Mucosa of rectum (tissue), 2 donors: ENCODE data around the gene PNLIP.

Source experiments
- H3K27ac ChIP-seq, 2 donors: one replicate each; pipeline ENCODE4 v1.7.0; 2013; ENCODE audit warnings: inconsistent platforms in 2 of 2, low read depth in 2 of 2, low read length in 2 of 2
- H3K27me3 ChIP-seq, 2 donors: one replicate each; pipeline ENCODE4 v1.7.0; 2013; ENCODE audit warnings: low read length in 2 of 2; ENCODE audit not compliant: control insufficient read depth in 2 of 2, insufficient read depth in 2 of 2
- H3K36me3 ChIP-seq, 2 donors: one replicate each; pipeline ENCODE4 v1.7.0; 2013; ENCODE audit warnings: low read length in 2 of 2; ENCODE audit not compliant: control insufficient read depth in 2 of 2, insufficient read depth in 2 of 2
- H3K4me1 ChIP-seq, 2 donors: one replicate each; pipeline ENCODE4 v1.7.0; 2013; ENCODE audit warnings: low read length in 2 of 2, mild to moderate bottlenecking in 1 of 2; ENCODE audit not compliant: control insufficient read depth in 2 of 2, insufficient read depth in 2 of 2
- H3K4me3 ChIP-seq, 2 donors: one replicate each; pipeline ENCODE4 v1.7.0; 2013; ENCODE audit warnings: low read length in 2 of 2
- H3K9ac ChIP-seq, 2 donors: one replicate each; pipeline ENCODE4 v1.7.0; 2013; ENCODE audit warnings: low read length in 2 of 2, low read depth in 1 of 2, mild to moderate bottlenecking in 1 of 2
- H3K9me3 ChIP-seq, 2 donors: one replicate each; pipeline ENCODE4 v1.7.0; 2013; ENCODE audit warnings: low read length in 2 of 2; ENCODE audit not compliant: control insufficient read depth in 2 of 2
- donor health status: healthy.
- donor health status: Normal muscosa, but diverticular disease.

PNLIP gene

DNA sequence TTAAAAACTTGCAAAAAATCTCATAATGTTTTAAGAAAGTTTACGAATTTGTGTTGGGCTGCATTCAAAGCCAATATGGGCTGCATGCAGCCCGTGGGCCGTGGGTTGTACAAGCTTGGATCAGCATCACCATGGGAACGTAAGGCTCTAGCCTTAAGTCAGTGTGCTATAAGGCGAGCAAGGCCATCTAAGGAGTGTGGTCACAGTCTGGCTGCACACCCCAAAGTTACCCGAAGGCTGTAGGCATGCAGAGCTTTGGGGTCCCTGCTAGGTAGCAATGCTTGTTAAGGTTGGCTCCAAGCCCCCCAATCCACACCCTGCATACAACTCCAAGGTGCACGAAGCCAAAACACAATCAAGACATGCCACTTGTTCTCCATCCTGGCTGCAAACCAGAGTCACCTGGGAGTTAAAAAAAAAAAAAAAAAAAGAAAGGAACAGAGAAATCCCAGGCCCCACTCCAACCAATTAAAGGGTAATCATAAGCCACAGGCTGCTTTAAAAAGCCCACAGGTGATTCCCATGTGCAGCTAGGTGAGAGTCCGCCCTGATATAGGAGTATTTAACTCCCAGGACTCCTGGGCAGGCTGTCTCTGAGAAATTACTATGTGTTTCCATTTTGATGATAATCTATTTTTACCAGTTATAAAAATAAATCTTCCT is 66.5 kb downstream of the PNLIP start:
- Histone ChIP-seq H3K27me3 (no peaks in the 10 kb centered on the region), H3K4me1 (peaks cover 0 to 4% of the 10 kb centered on the region in 2 donors), H3K27ac (no peak overlapping the region), H3K9ac (no peak overlapping the region), H3K36me3 (no peaks in the 10 kb centered on the region), H3K9me3 (no peaks in the 10 kb centered on the region), H3K4me3 (no peak overlapping the region)

DNA sequence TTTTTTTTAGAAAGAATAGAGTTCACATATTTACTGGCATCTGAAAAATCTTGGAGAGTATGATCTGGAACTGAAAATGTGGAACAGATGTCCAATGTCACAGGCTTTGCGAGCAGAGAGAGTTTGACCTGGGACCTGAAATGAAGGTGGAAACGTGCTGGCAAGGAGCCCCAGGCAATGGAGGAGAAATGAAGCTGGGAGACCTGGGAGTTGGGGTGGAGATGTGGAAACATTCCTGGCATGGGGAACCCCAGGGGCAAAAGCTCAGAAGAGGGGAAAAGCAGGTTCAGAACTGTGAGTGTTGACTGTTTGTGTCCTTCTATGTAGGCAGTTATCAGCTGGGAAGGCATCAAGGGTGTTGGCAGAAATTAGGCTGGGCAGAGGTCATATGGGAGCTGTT is 67.7 kb downstream of the PNLIP start:
- Histone ChIP-seq H3K9ac (no peak overlapping the region), H3K27ac (no peak overlapping the region), H3K4me3 (no peak overlapping the region), H3K27me3 (no peaks in the 10 kb centered on the region), H3K4me1 (peaks cover 0 to under 1% of the 10 kb centered on the region in 2 donors), H3K36me3 (no peaks in the 10 kb centered on the region), H3K9me3 (no peaks in the 10 kb centered on the region)

DNA sequence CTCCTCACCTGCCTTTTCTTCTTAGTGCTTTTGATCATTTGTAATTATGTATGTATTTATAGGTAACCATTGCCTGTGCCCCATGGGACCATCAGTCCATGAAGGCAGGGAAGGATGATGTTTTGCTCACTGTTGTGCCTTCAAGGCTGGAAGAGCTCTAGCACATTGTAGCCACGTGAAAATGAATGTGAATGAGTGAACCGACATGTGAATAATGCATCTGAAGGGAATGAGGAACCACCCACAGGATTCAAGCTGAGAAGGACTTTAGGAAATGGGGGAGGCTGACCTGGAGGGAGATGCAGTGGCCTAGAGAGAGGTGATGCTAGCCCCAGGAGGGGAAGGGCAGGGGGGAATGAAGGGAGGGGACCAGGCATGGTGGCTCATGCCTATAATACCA is 69.1 kb downstream of the PNLIP start:
- Histone ChIP-seq H3K36me3 (no peaks in the 10 kb centered on the region), H3K27me3 (no peaks in the 10 kb centered on the region), H3K27ac (no peak overlapping the region), H3K4me3 (no peak overlapping the region), H3K9ac (no peak overlapping the region), H3K4me1 (no peaks in the 10 kb centered on the region), H3K9me3 (no peaks in the 10 kb centered on the region)

DNA sequence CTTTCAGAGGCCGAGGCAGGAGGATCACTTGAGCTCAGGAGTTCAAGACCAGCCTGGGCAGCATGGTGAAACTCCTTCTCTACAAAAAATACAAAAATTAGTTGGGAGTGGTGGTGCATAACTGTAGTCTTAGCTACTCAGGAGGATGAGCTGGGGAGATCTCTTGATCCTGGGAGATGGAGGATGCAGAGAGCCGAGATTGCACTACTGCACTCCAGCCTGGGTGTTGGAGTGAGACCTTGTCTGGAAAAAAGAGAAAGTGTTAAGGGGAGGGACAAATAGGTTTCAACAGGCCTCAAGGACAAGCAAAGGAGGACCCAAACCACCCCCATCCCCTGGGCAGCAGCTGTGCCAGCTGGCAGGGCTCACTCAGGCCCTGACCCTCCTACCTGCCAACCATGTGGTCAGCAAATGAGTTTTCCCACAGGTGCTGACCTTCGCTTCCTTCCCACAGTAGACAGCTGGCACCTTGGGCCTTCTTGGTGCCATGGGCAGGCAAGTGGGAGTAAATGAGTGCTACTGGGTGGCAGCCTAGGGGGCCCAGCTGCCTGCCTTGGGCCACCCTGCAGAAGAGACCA is 69.6 kb downstream of the PNLIP start:
- Histone ChIP-seq H3K4me1 (peaks cover 4% of the 10 kb centered on the region in 2 donors), H3K4me3 (no peak overlapping the region), H3K36me3 (no peaks in the 10 kb centered on the region), H3K27ac (no peak overlapping the region), H3K9me3 (no peaks in the 10 kb centered on the region), H3K27me3 (no peaks in the 10 kb centered on the region), H3K9ac (no peak overlapping the region)
